Effector memory CD8-positive, alpha-beta T cell (primary cell): Measurements from ENCODE around the gene HACD2.

ENCODE experiments used
- ATAC-seq: fragments of 150-1000 bp; cut with Tn5 transposase; replicated peaks from 2 replicates; pipeline ENCODE4 v1.10.0; 2021; ENCODE audit warnings: mild to moderate bottlenecking, moderate library complexity
- DNase-seq, 3 experiments: peaks; one replicate each; pipeline ENCODE4 v3.0.0; 2021
- H3K27ac Mint-ChIP-seq, 2 donors: one replicate each; pipeline ENCODE4 v1.8.0; 2022; ENCODE audit warnings: mild to moderate bottlenecking in 2 of 2, mixed read lengths in 2 of 2, moderate library complexity in 2 of 2
- H3K27me3 Mint-ChIP-seq, 2 donors: one replicate each; pipeline ENCODE4 v1.8.0; 2022; ENCODE audit warnings: mixed read lengths in 2 of 2
- H3K36me3 Mint-ChIP-seq: one replicate; pipeline ENCODE4 v1.8.0; 2022; ENCODE audit warnings: mild to moderate bottlenecking, moderate library complexity, mixed read lengths; ENCODE audit not compliant: insufficient read depth
- H3K4me1 Mint-ChIP-seq, 2 donors: one replicate each; pipeline ENCODE4 v1.8.0; 2022; ENCODE audit warnings: low read depth in 2 of 2, mixed read lengths in 2 of 2
- H3K4me3 Mint-ChIP-seq, 2 donors: one replicate each; pipeline ENCODE4 v1.8.0; 2022; ENCODE audit warnings: mild to moderate bottlenecking in 2 of 2, mixed read lengths in 2 of 2, moderate library complexity in 2 of 2
- H3K9me3 Mint-ChIP-seq, 2 donors: one replicate each; pipeline ENCODE4 v1.8.0; 2022; ENCODE audit warnings: mixed read lengths in 2 of 2

HACD2 gene

GRCh38 chr3:123475786-123476185 lies 109.1 kb downstream of the HACD2 start:
- Mint-ChIP-seq H3K27me3 (peaks cover 20 to 65% of the 10 kb centered on the region in 2 donors), H3K27ac (no peak overlapping the region), H3K36me3 (peaks cover 3% of the 10 kb centered on the region), H3K9me3 (no peaks in the 10 kb centered on the region), H3K4me1 (no peaks in the 10 kb centered on the region), H3K4me3 (no peak overlapping the region)
- DNase-seq (no peak), ATAC-seq (no peak)

- ATAC-seq (no peak), DNase-seq (no peak)
- Mint-ChIP-seq H3K27me3 (peaks cover 18 to 42% of the 10 kb centered on the region in 2 donors), H3K36me3 (peaks cover 5% of the 10 kb centered on the region), H3K4me1 (no peaks in the 10 kb centered on the region), H3K27ac (no peak overlapping the region), H3K9me3 (no peaks in the 10 kb centered on the region), H3K4me3 (no peak overlapping the region)
These were observed 113.7 kb downstream of the HACD2 start for GRCh38 chr3:123471106-123471505.

GRCh38 chr3:123469323-123469995 lies 115.4 kb downstream of the HACD2 start:
- Mint-ChIP-seq H3K27ac (no peak overlapping the region), H3K27me3 (peaks cover 26 to 42% of the 10 kb centered on the region in 2 donors), H3K4me3 (no peak overlapping the region), H3K9me3 (no peaks in the 10 kb centered on the region), H3K36me3 (peaks cover 5% of the 10 kb centered on the region), H3K4me1 (no peaks in the 10 kb centered on the region)
- DNase-seq, result no peak
- ATAC-seq, result no peak

- Mint-ChIP-seq H3K9me3 (no peaks in the 10 kb centered on the region), H3K4me1 (peaks cover 0 to 3% of the 10 kb centered on the region in 2 donors), H3K36me3 (peaks cover 5% of the 10 kb centered on the region), H3K4me3 (no peak overlapping the region), H3K27ac (no peak overlapping the region), H3K27me3 (peaks cover 34 to 44% of the 10 kb centered on the region in 2 donors)
- DNase-seq (no peak), ATAC-seq (no peak)
These were observed 117.8 kb downstream of the HACD2 start for GRCh38 chr3:123467046-123467445.

- no peak for ATAC-seq
- Mint-ChIP-seq H3K4me1 (peaks cover 0 to 3% of the 10 kb centered on the region in 2 donors), H3K27ac (no peak overlapping the region), H3K36me3 (peaks cover 5% of the 10 kb centered on the region), H3K27me3 (peaks cover 45 to 64% of the 10 kb centered on the region in 2 donors), H3K9me3 (no peaks in the 10 kb centered on the region), H3K4me3 (no peak overlapping the region)
- DNase-seq, result no peak
These were observed 120.6 kb downstream of the HACD2 start for GRCh38 chr3:123464211-123464610.

GRCh38 chr3:123459862-123460261 lies 125.0 kb downstream of the HACD2 start:
- peaks cover 0 to 5% of the 10 kb centered on the region in 2 donors for H3K4me1 Mint-ChIP-seq
- H3K9me3 Mint-ChIP-seq, result no peaks in the 10 kb centered on the region
- no peak overlapping the region for H3K4me3 Mint-ChIP-seq
- DNase-seq, result no peak
- no peak for ATAC-seq
- H3K27me3 Mint-ChIP-seq, result peaks cover 56 to 76% of the 10 kb centered on the region in 2 donors
- no peaks in the 10 kb centered on the region for H3K36me3 Mint-ChIP-seq
- H3K27ac Mint-ChIP-seq, result no peak overlapping the region

GRCh38 chr3:123458255-123458654 lies 126.6 kb downstream of the HACD2 start:
- Mint-ChIP-seq H3K9me3 (no peaks in the 10 kb centered on the region), H3K27me3 (peaks cover 54 to 79% of the 10 kb centered on the region in 2 donors), H3K27ac (no peak overlapping the region), H3K4me3 (no peak overlapping the region), H3K4me1 (peaks cover 0 to 2% of the 10 kb centered on the region in 2 donors), H3K36me3 (no peaks in the 10 kb centered on the region)
- DNase-seq (no peak), ATAC-seq (no peak)

- Mint-ChIP-seq H3K4me3 (no peak overlapping the region), H3K27ac (no peak overlapping the region), H3K4me1 (peaks cover 0 to 2% of the 10 kb centered on the region in 2 donors), H3K36me3 (no peaks in the 10 kb centered on the region), H3K9me3 (no peaks in the 10 kb centered on the region), H3K27me3 (peaks cover 54 to 81% of the 10 kb centered on the region in 2 donors)
- no peak for ATAC-seq
- DNase-seq, result no peak
These were observed 127.0 kb downstream of the HACD2 start for GRCh38 chr3:123457841-123458240.

GRCh38 chr3:123453675-123454074 lies 131.2 kb downstream of the HACD2 start:
- Mint-ChIP-seq H3K4me1 (peaks cover 0 to 5% of the 10 kb centered on the region in 2 donors), H3K4me3 (no peak overlapping the region), H3K9me3 (no peaks in the 10 kb centered on the region), H3K36me3 (no peaks in the 10 kb centered on the region), H3K27me3 (peaks cover 46 to 74% of the 10 kb centered on the region in 2 donors), H3K27ac (no peak overlapping the region)
- DNase-seq (no peak), ATAC-seq (no peak)

GRCh38 chr3:123451186-123451585 lies 133.7 kb downstream of the HACD2 start:
- DNase-seq (no peak), ATAC-seq (no peak)
- no peaks in the 10 kb centered on the region for H3K9me3 Mint-ChIP-seq
- no peaks in the 10 kb centered on the region for H3K36me3 Mint-ChIP-seq
- no peak overlapping the region for H3K4me3 Mint-ChIP-seq
- H3K27ac Mint-ChIP-seq, result no peak overlapping the region
- peaks cover 0 to 4% of the 10 kb centered on the region in 2 donors for H3K4me1 Mint-ChIP-seq
- H3K27me3 Mint-ChIP-seq, result peaks cover 30 to 61% of the 10 kb centered on the region in 2 donors

GRCh38 chr3:123449997-123450604 lies 134.8 kb downstream of the HACD2 start:
- Mint-ChIP-seq H3K27me3 (peaks cover 27 to 62% of the 10 kb centered on the region in 2 donors), H3K9me3 (no peaks in the 10 kb centered on the region), H3K27ac (no peak overlapping the region), H3K4me1 (peaks cover 0 to 4% of the 10 kb centered on the region in 2 donors), H3K36me3 (no peaks in the 10 kb centered on the region), H3K4me3 (peak overlapping the region; percentile 67 to 77)
- ATAC-seq (no peak), DNase-seq (no peak)

GRCh38 chr3:123449102-123449996 lies 135.5 kb downstream of the HACD2 start:
- peak overlapping the region; percentile 67 to 77 for H3K4me3 Mint-ChIP-seq
- DNase-seq, result peak in 1 of 3 experiments; percentile 5
- H3K27me3 Mint-ChIP-seq, result peaks cover 35 to 62% of the 10 kb centered on the region in 2 donors
- no peak overlapping the region for H3K27ac Mint-ChIP-seq
- no peaks in the 10 kb centered on the region for H3K9me3 Mint-ChIP-seq
- peaks cover 0 to 4% of the 10 kb centered on the region in 2 donors for H3K4me1 Mint-ChIP-seq
- H3K36me3 Mint-ChIP-seq, result no peaks in the 10 kb centered on the region
- peak; percentile 43 for ATAC-seq

- peak in 1 of 3 experiments; percentile 4 for DNase-seq
- ATAC-seq, result peak; percentile 15
- H3K4me1 Mint-ChIP-seq, result peaks cover 0 to 4% of the 10 kb centered on the region in 2 donors
These were observed 136.2 kb downstream of the HACD2 start, which contains the start of gene ADCY5 for GRCh38 chr3:123448536-123449101. ADCY5 (minus strand) TSS chr3:123449090; CDS start chr3:123448545, 545 bp downstream.

More at GRCh38 chr3:123448536-123449101, 136.2 kb downstream of the HACD2 start, which contains the start of gene ADCY5:
- Mint-ChIP-seq H3K4me3 (peak within 1 kb of the TSS; percentile 67 to 77), H3K27ac (no peak within 1 kb of the TSS), H3K36me3 (no peaks in the 10 kb centered on the region), H3K9me3 (no peaks in the 10 kb centered on the region), H3K27me3 (peaks cover 36 to 62% of the 10 kb centered on the region in 2 donors)
